ENCODE results near the gene TOLLIP. TPM values are rescaled to one million over a fixed set of nuclear protein-coding genes. Genes with fewer than 3 reads are reported as not detected.

TOLLIP gene
- total RNA-seq, 1 experiment from 2014 or later = 32.3 TPM

DNA sequence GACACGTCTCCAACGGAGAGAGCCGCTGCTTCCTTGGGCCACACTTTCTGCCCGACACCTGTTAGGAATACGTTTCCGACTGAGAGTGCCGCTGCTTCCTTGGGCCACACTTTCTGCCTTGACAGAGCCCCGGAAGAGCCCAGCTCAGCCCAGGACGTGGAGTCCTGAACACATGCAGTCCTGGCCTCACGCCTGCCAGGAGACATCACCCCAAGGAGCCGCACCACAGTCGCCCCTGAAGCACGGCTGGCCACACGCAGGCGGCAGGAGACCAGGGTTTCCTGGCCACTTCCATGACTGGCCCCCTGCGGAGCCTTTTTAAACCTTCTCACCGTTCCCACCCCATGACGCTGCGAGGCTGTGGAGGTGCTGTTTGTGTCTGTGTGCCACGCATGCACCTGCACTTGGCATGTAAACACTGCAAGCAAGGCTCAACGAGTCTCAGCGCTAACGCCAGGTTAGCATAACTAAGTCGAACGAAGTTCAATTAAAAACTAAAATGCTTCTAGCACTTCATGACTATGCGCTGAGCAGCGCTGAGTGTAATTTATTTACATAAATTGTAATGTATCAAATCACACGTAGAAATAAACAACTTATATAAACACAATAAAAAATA, 8.8 kb downstream of the TOLLIP start:
- H4K5ac ChIP-seq (ENCODE audit: insufficient read length, low read depth, low read length) = no peak overlapping the region

More for the DNA sequence above, 8.8 kb downstream of the TOLLIP start:
- no peak overlapping the region for H3K4me2 ChIP-seq (ENCODE audit: insufficient read depth, insufficient read length, low read length)
- no peak overlapping the region for H4K91ac ChIP-seq (ENCODE audit: insufficient read length, low read depth, low read length)
- H3K23ac ChIP-seq (ENCODE audit: insufficient read length, low read depth, low read length) = no peak overlapping the region
- Mint-ChIP-seq H3K27me3 (ENCODE audit: low read depth) (no peaks in the 10 kb centered on the region), H3K4me1 (peaks cover 21 to 32% of the 10 kb centered on the region in 2 experiments), H3K9me3 (no peaks in the 10 kb centered on the region), H3K36me3 (ENCODE audit: insufficient read depth in 1 of 3, low read depth in 3 of 3) (peaks cover 5% of the 10 kb centered on the region in 3 experiments; a peak in 3 of 7 replicates), H3K27ac (peak overlapping the region in 2 of 3 experiments; percentile 40 to 66; a peak in 2 of 7 replicates), H3K4me3 (no peak overlapping the region)
- no peak overlapping the region for H2BK120ac ChIP-seq (ENCODE audit: low read depth, low read length, poor library complexity, severe bottlenecking)
- no peak overlapping the region for H3K27ac ChIP-seq (ENCODE audit: insufficient read length, low read depth, low read length)
- H3K14ac ChIP-seq (ENCODE audit: insufficient read depth, low read length) = no peak overlapping the region
- H3K79me2 ChIP-seq (ENCODE audit: insufficient read depth, low read length) = peaks cover 1% of the 10 kb centered on the region; the same call in 1 of the 2 replicates
- peak; percentile 24 for DNase-seq
- H2AFZ ChIP-seq (ENCODE audit: low read length) = no peak overlapping the region
- H3K18ac ChIP-seq (ENCODE audit: insufficient read length, low read depth, low read length) = no peak overlapping the region
- no peak overlapping the region for H2AK5ac ChIP-seq (ENCODE audit: insufficient read length, low read length)
- no peaks in the 10 kb centered on the region; the same call in 1 of the 2 replicates for H3K4me1 ChIP-seq (ENCODE audit: insufficient read depth, low read length)
- TF ChIP-seq, protein P1, sequence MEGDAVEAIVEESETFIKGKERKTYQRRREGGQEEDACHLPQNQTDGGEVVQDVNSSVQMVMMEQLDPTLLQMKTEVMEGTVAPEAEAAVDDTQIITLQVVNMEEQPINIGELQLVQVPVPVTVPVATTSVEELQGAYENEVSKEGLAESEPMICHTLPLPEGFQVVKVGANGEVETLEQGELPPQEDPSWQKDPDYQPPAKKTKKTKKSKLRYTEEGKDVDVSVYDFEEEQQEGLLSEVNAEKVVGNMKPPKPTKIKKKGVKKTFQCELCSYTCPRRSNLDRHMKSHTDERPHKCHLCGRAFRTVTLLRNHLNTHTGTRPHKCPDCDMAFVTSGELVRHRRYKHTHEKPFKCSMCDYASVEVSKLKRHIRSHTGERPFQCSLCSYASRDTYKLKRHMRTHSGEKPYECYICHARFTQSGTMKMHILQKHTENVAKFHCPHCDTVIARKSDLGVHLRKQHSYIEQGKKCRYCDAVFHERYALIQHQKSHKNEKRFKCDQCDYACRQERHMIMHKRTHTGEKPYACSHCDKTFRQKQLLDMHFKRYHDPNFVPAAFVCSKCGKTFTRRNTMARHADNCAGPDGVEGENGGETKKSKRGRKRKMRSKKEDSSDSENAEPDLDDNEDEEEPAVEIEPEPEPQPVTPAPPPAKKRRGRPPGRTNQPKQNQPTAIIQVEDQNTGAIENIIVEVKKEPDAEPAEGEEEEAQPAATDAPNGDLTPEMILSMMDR (conservative IDR thresholded peaks at IDR 0.05) = no peak
- H2BK15ac ChIP-seq (ENCODE audit: low read depth, low read length) = no peak overlapping the region
- no peaks in the 10 kb centered on the region for H4K20me1 ChIP-seq (ENCODE audit: control insufficient read depth, insufficient read depth, insufficient read length)
- H3K9ac ChIP-seq (ENCODE audit: extremely low read depth, insufficient read length, low read length) = no peak overlapping the region
- no peak overlapping the region for H4K8ac ChIP-seq (replicated peaks; ENCODE audit: insufficient read length, low read depth, low read length)
- H2BK5ac ChIP-seq (ENCODE audit: insufficient read length, low read length) = no peak overlapping the region
- H2BK20ac ChIP-seq (ENCODE audit: low read depth, low read length, poor library complexity, severe bottlenecking) = no peak overlapping the region
- H2BK12ac ChIP-seq (ENCODE audit: insufficient read length, low read depth, low read length) = no peak overlapping the region
- no CpG with 5 or more reads among the region's 28 CpGs for WGBS (ENCODE audit: extremely low coverage, insufficient read length, low lambda C conversion rate)
- H3K23me2 ChIP-seq (ENCODE audit: insufficient read length, low read depth, low read length, poor library complexity, severe bottlenecking) = no peaks in the 10 kb centered on the region
- peaks cover 14% of the 10 kb centered on the region for H3K79me1 ChIP-seq (ENCODE audit: insufficient read depth, low read depth, low read length, poor library complexity, severe bottlenecking)
- H3T11ph ChIP-seq (ENCODE audit: low read length) = no peak overlapping the region
- no peak overlapping the region for H3K56ac ChIP-seq (ENCODE audit: insufficient read length, low read depth, low read length)
- no peaks in the 10 kb centered on the region for H3K9me3 ChIP-seq (ENCODE audit: control insufficient read depth, low read depth, low read length)
- no peak overlapping the region for H3K4ac ChIP-seq (ENCODE audit: low read depth, low read length)
- no peaks in the 10 kb centered on the region for H3K27me3 ChIP-seq (ENCODE audit: insufficient read depth, low read length)

Data from H9 (cell line).